ENCODE measurements around the gene ANXA2.
"Not testable (repeated sequence)": the region's sequence is repeated elsewhere in the genome, so short reads cannot be mapped to it uniquely, and the experiment has no call there.

ANXA2 gene

GRCh38 chr15:60418096-60418495 is 20.3 kb upstream of the ANXA2 start:
- H3K9me3 ChIP-seq (ENCODE audit: control insufficient read depth, insufficient read depth, low read length), result no peaks in the 10 kb centered on the region
- no peaks in the 10 kb centered on the region for H3K36me3 ChIP-seq (ENCODE audit: insufficient read depth, low read length)
- H3K9ac ChIP-seq (ENCODE audit: low read depth, low read length), result no peak overlapping the region
- peaks cover 4% of the 10 kb centered on the region; the same call in 1 of the 2 replicates for H3K4me1 ChIP-seq (ENCODE audit: insufficient read depth, low read length)

GRCh38 chr15:60417112-60417511 is 19.3 kb upstream of the ANXA2 start:
- Histone ChIP-seq H3K36me3 (ENCODE audit: insufficient read depth, low read length) (no peaks in the 10 kb centered on the region), H3K9ac (ENCODE audit: low read depth, low read length) (no peak overlapping the region), H3K4me1 (ENCODE audit: insufficient read depth, low read length) (peaks cover 4% of the 10 kb centered on the region; the same call in 1 of the 2 replicates), H3K9me3 (ENCODE audit: control insufficient read depth, insufficient read depth, low read length) (no peaks in the 10 kb centered on the region)

- Histone ChIP-seq H3K9me3 (ENCODE audit: control insufficient read depth, insufficient read depth, low read length) (no peaks in the 10 kb centered on the region), H3K9ac (ENCODE audit: low read depth, low read length) (no peak overlapping the region), H3K36me3 (ENCODE audit: insufficient read depth, low read length) (no peaks in the 10 kb centered on the region), H3K4me1 (ENCODE audit: insufficient read depth, low read length) (peaks cover 4% of the 10 kb centered on the region; the same call in 1 of the 2 replicates)
These were observed 18.7 kb upstream of the ANXA2 start for GRCh38 chr15:60416484-60416883.

- no peaks in the 10 kb centered on the region for H3K9me3 ChIP-seq (ENCODE audit: control insufficient read depth, insufficient read depth, low read length)
- no peaks in the 10 kb centered on the region for H3K36me3 ChIP-seq (ENCODE audit: insufficient read depth, low read length)
- peaks cover 4% of the 10 kb centered on the region; the same call in 1 of the 2 replicates for H3K4me1 ChIP-seq (ENCODE audit: insufficient read depth, low read length)
- no peak overlapping the region for H3K9ac ChIP-seq (ENCODE audit: low read depth, low read length)
These were observed 16.4 kb upstream of the ANXA2 start for GRCh38 chr15:60414016-60414682.

- H3K9ac ChIP-seq (ENCODE audit: low read depth, low read length), result no peak overlapping the region
- H3K9me3 ChIP-seq (ENCODE audit: control insufficient read depth, insufficient read depth, low read length), result no peaks in the 10 kb centered on the region
- H3K4me1 ChIP-seq (ENCODE audit: insufficient read depth, low read length), result peaks cover 9% of the 10 kb centered on the region; the same call in 1 of the 2 replicates
- no peaks in the 10 kb centered on the region for H3K36me3 ChIP-seq (ENCODE audit: insufficient read depth, low read length)
These were observed 15.5 kb upstream of the ANXA2 start for GRCh38 chr15:60413231-60413824.

GRCh38 chr15:60412807-60413206 is 15.0 kb upstream of the ANXA2 start:
- not testable (repeated sequence) for H3K9me3 ChIP-seq (ENCODE audit: control insufficient read depth, insufficient read depth, low read length); H3K36me3 ChIP-seq (ENCODE audit: insufficient read depth, low read length); H3K9ac ChIP-seq (ENCODE audit: low read depth, low read length)
- peaks cover 11% of the 10 kb centered on the region for H3K4me1 ChIP-seq (ENCODE audit: insufficient read depth, low read length)

GRCh38 chr15:60411774-60412425 is 14.1 kb upstream of the ANXA2 start:
- H3K36me3 ChIP-seq (ENCODE audit: insufficient read depth, low read length), result no peaks in the 10 kb centered on the region
- H3K9ac ChIP-seq (ENCODE audit: low read depth, low read length), result no peak overlapping the region
- H3K9me3 ChIP-seq (ENCODE audit: control insufficient read depth, insufficient read depth, low read length), result no peaks in the 10 kb centered on the region
- peaks cover 20% of the 10 kb centered on the region for H3K4me1 ChIP-seq (ENCODE audit: insufficient read depth, low read length)

GRCh38 chr15:60410350-60410749 is 12.6 kb upstream of the ANXA2 start:
- not testable (repeated sequence) for H3K9ac ChIP-seq (ENCODE audit: low read depth, low read length); H3K9me3 ChIP-seq (ENCODE audit: control insufficient read depth, insufficient read depth, low read length); H3K36me3 ChIP-seq (ENCODE audit: insufficient read depth, low read length)
- H3K4me1 ChIP-seq (ENCODE audit: insufficient read depth, low read length), result peaks cover 26% of the 10 kb centered on the region

- Histone ChIP-seq H3K9me3 (ENCODE audit: control insufficient read depth, insufficient read depth, low read length) (no peaks in the 10 kb centered on the region), H3K9ac (ENCODE audit: low read depth, low read length) (no peak overlapping the region), H3K36me3 (ENCODE audit: insufficient read depth, low read length) (no peaks in the 10 kb centered on the region), H3K4me1 (ENCODE audit: insufficient read depth, low read length) (peaks cover 25% of the 10 kb centered on the region)
These were observed 10.7 kb upstream of the ANXA2 start for GRCh38 chr15:60408463-60408981.

GRCh38 chr15:60407415-60407805 is 9.6 kb upstream of the ANXA2 start:
- Histone ChIP-seq H3K9me3 (ENCODE audit: control insufficient read depth, insufficient read depth, low read length) (no peaks in the 10 kb centered on the region), H3K4me1 (ENCODE audit: insufficient read depth, low read length) (peaks cover 22% of the 10 kb centered on the region), H3K9ac (ENCODE audit: low read depth, low read length) (no peak overlapping the region), H3K36me3 (ENCODE audit: insufficient read depth, low read length) (no peaks in the 10 kb centered on the region)

- H3K4me1 ChIP-seq (ENCODE audit: insufficient read depth, low read length), result peaks cover 22% of the 10 kb centered on the region
- H3K9me3 ChIP-seq (ENCODE audit: control insufficient read depth, insufficient read depth, low read length), result no peaks in the 10 kb centered on the region
- no peaks in the 10 kb centered on the region for H3K36me3 ChIP-seq (ENCODE audit: insufficient read depth, low read length)
- H3K9ac ChIP-seq (ENCODE audit: low read depth, low read length), result no peak overlapping the region
These were observed 9.0 kb upstream of the ANXA2 start for GRCh38 chr15:60406513-60407414.

GRCh38 chr15:60405399-60405798 is 7.6 kb upstream of the ANXA2 start:
- Histone ChIP-seq H3K9me3 (ENCODE audit: control insufficient read depth, insufficient read depth, low read length) (no peaks in the 10 kb centered on the region), H3K36me3 (ENCODE audit: insufficient read depth, low read length) (no peaks in the 10 kb centered on the region), H3K9ac (ENCODE audit: low read depth, low read length) (no peak overlapping the region), H3K4me1 (ENCODE audit: insufficient read depth, low read length) (peaks cover 29% of the 10 kb centered on the region)

- H3K36me3 ChIP-seq (ENCODE audit: insufficient read depth, low read length); H3K9me3 ChIP-seq (ENCODE audit: control insufficient read depth, insufficient read depth, low read length); H3K9ac ChIP-seq (ENCODE audit: low read depth, low read length): not testable (repeated sequence)
- peaks cover 39% of the 10 kb centered on the region for H3K4me1 ChIP-seq (ENCODE audit: insufficient read depth, low read length)
These were observed 6.6 kb upstream of the ANXA2 start for GRCh38 chr15:60404351-60404750.

GRCh38 chr15:60400944-60401343 is 3.2 kb upstream of the ANXA2 start:
- no peak overlapping the region for H3K9ac ChIP-seq (ENCODE audit: low read depth, low read length)
- H3K9me3 ChIP-seq (ENCODE audit: control insufficient read depth, insufficient read depth, low read length), result no peaks in the 10 kb centered on the region
- peaks cover 26% of the 10 kb centered on the region for H3K4me1 ChIP-seq (ENCODE audit: insufficient read depth, low read length)
- peaks cover under 1% of the 10 kb centered on the region; the same call in 1 of the 2 replicates for H3K36me3 ChIP-seq (ENCODE audit: insufficient read depth, low read length)
